RKO (cell line): ENCODE data around the gene RPL36.
"Not testable (repeated sequence)": the region's sequence is repeated elsewhere in the genome, so short reads cannot be mapped to it uniquely, and the experiment has no call there.

Experiments
- DNase-seq: peaks from one replicate; pipeline ENCODE4 v3.0.0-alpha.2; 2016; ENCODE audit warnings: low spot score

RPL36 gene

DNA sequence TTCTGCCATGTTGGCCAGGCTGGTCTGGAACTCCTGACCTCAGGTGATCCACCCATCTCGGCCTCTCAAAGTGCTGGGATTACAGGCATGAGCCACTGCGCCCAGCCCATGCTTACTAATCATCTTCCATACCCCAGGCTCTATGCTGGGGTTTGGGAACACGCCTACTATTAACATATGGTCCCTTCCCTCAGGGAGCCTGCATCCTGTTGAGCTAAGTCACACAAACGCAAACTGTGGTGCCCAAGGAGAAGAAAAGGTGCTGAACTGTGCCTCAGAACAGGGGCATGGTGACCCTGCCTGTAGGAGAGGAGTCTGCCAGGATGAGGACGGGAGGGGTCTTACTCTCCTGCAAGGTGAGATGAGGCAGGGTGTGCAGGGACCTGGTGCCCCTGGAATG, 15.4 kb upstream of the RPL36 start:
- no peak for DNase-seq

DNA sequence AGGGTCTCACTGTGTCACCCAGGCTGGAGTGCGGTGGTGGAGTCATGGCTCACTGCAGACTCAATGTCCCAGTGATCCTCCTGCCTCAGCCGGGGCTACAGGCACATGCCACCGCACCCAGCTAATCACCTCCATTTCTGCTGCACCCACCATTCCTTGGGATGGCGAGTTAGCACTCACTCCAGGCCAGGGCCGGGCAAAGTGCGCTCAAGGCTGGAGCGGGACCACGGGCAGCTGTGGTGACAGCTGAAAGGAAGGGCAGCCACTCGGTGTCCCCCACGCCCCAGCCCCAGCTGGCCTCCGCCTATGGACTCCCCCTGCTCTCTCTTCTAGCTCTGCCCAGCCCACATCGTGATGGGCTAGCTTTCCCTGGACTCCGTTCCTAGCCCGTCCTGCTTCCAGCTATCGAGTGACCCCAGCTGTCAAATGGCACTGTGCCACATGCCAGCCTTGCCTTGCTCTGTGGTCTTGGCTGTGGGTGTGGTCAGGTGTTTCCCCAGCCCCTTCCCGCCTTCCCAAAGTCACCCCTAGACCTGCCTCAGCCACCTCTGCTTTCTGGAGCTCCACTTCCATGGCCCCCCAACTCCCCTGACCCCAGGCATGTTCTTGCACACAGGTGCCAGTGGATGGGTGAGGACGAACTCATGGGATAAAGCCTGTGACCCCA, 13.9 kb upstream of the RPL36 start:
- no peak for DNase-seq

DNA sequence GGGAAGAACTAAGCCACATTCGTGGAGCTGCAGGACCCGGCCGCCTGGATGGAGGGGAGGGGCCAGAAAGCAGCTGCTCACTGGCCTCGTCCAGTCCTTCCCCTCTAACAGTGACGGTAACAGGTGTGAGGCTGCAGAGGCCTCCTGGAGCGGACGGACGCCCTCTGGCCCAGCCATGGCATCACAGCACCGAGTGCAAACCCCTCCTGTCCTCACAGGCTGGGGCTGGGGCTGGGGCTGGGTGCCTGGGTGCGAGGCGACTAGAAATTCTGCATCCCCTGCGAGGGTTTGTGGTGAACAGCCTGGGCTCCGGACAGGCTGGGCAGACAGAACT, 13.4 kb upstream of the RPL36 start:
- no peak for DNase-seq

DNA sequence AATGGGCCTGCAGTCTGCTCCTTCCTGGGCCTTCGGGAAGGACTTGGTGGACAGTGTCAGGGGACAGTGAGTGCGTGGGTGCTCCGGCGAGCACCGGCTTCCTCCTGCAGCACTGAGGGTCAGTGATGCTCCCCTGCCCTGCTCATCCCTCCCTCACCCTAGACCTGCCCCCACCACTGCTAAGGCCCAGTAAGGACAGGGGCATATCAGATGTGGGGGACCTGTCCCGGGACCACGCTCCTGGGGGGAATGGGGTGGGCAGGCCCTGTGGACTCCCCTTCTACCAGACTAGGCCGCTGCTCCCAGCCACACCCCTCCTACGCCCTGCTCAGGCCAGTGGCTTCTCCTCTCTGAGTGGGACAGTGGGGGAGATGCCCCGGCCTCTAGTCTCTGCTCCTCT, 13.0 kb upstream of the RPL36 start:
- no peak for DNase-seq

DNA sequence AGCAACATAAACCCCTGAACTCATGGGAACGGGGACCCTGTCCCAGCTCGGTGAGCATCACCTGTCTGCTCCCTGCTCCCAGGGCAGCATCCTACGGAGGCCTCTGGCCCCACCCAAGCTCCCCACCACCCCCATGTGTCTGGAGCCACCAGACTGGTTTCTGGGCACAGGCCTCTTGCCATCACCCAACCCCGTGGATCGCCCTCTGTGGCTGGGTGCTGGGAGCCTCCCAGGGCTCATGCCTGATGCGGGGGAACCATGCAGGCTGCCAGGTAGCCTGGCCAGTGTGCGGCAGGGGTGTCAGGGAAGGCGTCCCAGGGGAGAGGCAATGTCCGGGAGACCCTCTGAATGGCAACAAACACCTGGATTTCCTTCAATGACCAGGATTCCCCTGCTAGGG, 12.5 kb upstream of the RPL36 start:
- DNase-seq, result no peak

DNA sequence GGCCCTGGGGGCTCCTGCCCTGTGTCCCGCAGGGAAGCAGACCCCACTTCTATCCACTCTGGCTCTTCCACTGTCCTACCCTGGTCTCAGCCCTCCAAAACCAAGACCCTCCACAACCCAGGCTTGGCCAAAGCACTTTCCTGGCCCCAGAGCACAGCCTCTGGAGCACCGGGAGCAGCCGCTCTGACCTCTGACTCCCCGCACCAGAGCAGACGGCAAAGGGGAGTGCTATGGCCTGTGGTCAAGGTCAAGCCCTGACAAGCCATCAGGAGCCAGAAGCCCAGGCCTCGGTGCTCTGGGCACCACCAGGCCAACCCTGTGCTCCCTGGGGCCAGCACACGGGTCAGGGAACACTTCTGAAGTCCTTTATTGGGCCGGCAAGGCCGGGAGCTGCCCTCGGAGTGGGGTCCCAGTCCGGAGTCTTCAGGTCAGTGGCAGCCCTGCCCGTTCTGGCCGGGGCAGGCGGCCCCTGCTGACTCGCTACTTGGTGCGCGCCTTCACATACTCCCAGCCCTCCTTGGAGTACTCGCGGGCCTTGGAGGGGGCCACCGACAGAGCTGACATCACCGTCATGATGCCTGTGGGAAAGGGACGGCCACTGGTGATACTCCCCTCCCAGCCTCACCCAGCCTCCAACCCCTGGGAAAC, 11.9 kb upstream of the RPL36 start:
- no peak for DNase-seq

DNA sequence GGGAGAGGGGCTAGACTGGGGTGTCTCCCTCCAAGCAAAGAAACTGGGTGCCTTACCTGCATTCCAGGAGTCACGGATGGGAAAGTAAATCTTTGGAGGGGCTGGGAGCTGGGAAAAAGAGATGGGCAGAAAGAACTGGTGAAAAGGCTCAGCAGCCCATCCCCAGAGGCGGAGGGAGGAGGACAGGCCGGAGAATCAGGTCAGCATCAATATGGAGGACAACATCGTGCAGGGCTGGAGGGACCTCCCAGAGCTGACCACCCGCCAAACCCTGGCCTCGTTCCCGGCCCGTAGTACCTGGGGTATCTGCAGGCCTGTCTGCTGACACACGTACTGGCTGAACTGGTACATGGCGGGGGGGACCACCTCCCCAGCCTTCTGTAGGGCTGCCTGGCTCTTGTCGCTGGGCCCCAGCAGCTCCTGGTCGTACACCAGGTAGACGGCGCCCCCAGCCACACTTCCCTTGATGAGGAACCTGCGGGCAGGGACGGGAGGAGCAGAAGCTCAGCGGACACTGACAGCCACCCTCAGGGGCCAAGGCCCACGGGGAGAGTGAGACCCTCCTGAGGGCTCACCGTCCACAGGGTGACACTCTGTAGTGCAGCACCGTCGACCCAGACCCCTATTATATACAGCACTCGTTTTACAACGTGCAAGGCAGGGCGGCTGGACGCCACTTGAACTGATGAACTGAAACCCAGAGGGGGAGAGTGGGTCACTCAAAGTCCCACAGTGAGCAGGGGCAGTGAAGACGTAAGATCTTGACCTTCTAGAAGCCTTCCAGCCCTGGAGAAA, 10.6 kb upstream of the RPL36 start:
- no peak for DNase-seq

DNA sequence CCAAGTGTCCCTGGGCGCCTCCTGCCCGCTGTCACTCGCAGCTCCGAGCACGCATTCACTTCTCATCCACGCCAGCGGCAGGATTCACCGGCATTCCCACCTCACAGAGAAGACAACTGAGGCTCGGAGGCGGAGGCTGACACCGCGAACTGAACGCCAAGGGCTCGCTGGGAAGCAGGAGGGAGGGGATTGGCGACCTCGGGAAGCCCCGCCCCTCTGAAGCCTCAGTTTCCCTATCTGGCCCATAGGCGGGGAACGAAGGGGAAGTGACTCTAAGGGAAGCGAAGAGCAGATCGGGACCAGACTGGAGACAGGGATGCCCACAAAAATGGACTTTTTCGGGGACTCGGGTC, 10.0 kb upstream of the RPL36 start:
- DNase-seq, result peak; percentile 47

DNA sequence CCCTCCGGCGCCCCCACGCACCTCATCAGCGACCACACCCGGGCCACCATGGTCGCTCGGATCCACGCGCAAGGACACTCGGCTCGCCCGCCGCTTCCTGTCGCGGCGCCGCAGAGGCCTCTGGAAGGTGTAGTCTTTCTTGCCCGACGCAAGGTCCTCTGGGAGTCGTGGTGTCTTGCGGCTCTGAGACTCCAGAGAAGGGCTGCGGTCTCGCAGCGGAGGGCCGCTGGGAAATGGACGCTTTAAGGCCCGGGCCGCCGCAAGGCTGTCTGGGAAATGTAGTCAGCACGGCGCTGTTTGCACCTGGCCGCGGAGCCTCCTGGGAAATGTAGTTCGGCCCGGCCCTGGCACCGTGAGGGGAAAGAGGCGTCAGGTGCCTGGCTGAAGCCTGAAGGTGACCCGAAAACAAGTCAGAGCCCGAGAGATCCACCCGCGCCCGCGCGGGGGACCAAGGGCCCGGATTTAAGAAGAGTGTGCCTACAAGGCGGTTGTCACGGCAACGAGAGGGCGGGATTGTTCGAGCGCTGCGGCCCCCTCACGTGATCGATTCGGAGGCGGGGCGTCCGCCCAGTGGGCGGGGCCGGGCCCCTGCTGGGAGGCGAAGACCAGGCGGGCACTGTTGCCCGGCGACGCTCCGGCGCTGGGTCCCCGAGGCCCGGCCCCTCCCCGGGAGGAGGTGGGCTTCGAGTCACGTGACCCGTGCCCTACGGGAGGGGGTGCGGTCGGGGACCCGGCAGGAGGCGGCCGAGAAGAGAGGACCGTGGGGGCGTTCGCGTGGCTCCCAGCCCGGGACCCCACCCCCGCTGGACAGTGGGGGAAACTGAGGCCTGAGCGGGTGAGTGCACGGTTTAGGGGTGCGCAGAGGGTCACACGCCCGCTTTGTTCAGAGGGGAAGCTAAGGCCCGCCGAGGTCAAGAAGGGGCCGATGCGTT, 9.4 kb upstream of the RPL36 start, which contains the start of the genes HSD11B1L and MICOS13:
Gene HSD11B1L (plus strand): TSS at position 591 of the 932 bp plus-strand sequence. CDS start 3,806 bp downstream, outside the sequence.
Gene MICOS13 (minus strand): TSS at position 80 of the 932 bp plus-strand sequence. CDS start 30 bp downstream, at position 50.
- DNase-seq, result peak; percentile 98

DNA sequence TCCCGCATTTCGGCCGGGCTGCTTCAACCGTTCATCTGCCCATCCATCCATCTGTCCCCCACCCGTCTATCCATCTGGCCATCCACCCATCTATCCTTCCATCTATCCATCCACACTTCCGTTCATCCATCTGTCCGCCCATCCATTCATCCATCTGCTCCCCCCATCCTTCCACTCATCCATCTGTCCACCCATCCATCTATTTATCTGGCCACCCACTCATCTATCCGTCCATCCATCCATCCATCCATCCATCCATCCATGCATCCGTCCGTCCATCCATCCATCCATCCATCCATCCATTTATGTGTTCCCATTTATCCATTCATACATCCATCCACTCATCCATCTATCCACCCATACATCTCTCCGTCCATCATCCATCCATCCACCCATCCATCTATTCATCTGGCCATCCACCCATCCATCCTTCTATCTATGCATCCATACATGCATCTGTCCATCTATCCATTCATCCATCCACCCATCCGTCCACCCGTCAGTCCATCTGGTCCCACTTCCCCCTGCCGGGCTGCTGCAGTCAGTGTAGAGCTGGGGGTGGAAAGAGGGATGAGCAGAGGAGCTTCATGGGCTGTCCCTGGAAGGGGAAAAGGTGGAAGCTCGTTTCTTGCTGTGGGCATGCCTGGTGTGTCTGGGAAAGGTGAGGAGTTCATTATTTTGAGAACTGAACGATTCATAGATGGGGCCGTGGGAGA, 8.5 kb upstream of the RPL36 start:
- DNase-seq, result no peak

DNA sequence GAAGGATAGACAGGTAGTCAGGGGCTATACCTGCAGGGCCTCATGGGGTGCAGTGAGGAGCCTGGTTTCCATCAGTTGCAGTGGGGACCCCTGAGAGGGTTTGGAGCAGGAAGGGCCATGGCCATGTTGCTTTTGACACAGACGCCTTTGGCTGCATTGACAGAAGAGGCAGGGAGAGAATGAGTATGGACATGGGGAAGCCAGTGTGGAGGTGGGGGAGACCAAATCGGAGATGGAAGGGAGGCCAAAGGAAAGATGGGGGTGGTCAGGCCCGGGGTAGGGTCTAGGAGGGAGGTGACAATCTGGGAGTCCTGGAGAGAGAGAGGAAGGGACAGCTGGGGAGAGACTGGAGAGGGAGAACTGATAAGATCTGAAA, 8.0 kb upstream of the RPL36 start:
- no peak for DNase-seq

DNA sequence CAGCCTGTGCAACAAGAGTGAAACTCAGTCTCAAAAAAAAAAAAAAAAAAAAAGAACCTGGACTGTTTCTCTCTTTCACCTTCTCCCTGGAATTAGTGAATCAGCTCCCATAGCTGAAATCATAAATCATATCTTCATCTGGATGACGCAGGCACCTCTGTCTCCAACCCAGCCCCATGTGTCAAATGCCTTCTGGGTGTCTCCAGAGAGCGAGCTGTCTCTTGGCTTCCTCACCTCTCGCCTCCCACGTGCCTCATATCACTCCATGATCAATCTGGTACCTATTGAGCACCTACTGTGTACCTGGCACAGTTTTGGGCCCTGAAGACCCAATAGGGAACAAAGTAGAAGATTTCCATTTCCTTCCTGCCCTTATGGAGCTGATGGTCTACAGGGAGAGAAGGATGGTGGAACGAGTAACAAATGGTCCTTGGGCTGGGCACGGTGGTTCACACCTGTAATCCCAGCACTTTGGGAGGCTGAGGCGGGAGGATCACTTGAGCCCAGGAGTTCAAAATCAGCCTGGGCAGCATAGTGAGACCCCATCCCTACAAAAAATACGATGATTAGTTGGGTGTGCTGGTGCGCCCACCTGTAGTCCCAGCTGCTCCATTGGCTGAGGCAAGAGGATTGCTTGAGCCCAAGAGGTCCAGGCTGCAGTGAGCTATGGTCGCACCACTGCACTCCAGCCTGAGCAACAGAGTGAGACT, 6.8 kb upstream of the RPL36 start:
- DNase-seq, result no peak

DNA sequence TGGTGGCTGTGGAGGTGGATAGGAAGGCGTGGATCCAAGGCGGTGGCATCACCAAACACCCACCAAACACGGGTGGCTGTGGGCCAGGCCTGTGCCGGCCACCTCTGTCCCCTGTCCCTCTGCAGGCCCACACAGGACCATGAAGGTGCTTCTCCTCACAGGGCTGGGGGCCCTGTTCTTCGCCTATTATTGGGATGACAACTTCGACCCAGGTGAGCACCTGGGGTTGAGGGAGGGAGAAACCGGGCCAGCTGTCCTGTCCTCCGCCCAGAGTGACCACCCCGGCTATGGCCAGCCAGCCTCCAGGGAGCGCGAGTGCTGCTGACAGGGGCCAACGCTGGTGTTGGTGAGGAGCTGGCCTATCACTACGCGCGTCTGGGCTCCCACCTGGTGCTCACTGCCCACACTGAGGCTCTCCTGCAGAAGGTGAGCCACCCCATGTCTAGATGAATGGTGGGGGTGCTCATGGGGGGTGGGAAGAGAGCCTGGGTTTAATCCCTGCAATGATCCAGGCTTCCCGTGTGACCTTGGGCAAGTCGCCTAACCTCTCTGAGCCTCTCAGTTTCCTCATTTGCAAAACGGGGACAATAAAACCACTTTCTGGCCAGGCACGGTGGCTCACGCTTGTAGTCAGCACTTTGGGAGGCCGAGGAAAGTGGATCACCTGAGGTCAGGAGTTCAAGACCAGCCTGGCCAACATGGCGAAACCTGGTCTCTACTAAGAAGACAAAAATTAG, 5.2 kb upstream of the RPL36 start:
- DNase-seq, result no peak

DNA sequence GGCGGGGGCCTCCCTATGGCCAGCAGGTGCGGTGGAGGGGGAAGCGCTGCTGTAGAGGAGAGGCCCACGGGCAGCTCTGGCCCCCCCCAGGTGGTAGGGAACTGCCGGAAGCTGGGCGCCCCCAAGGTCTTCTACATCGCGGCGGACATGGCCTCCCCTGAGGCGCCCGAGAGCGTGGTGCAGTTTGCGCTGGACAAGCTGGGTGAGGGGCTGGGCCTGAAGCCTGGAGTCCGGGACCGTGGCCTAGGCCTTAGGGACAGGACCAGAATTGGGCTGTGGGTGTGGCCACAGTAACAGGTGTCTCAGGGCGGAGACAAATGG, 3.8 kb upstream of the RPL36 start:
- DNase-seq, result no peak

DNA sequence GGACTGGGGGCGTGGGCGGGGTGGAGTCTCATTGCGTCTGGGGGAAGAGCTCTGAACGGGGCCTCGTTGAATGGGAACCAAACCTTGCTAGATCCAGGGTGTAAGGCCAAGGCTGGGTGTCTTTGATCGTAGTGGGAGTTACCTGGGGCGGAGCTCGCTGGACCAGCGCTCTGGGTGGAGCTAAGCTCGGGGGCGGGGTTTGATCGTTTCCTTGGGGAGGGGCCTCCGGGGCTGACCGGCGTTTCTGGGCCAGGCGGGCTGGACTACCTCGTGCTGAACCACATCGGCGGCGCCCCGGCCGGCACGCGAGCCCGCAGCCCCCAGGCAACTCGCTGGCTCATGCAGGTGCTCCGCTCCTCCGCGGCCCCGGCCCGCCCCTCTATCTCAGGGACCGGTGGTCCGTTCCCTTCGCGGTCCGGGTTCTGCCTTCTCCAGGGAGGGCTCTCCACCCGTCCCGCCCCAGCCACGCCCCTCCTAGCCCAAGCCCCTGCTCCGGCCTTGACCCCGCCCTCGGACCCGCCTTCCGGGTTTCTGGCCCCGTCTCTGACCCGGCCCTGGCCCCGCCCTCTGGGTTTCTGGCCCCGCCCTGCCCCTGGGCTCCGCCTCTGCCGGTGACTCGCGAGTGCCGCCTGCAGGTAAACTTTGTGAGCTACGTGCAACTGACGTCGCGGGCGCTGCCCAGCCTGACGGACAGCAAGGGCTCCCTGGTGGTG, 3.3 kb upstream of the RPL36 start:
- DNase-seq, result peak; percentile 89

DNA sequence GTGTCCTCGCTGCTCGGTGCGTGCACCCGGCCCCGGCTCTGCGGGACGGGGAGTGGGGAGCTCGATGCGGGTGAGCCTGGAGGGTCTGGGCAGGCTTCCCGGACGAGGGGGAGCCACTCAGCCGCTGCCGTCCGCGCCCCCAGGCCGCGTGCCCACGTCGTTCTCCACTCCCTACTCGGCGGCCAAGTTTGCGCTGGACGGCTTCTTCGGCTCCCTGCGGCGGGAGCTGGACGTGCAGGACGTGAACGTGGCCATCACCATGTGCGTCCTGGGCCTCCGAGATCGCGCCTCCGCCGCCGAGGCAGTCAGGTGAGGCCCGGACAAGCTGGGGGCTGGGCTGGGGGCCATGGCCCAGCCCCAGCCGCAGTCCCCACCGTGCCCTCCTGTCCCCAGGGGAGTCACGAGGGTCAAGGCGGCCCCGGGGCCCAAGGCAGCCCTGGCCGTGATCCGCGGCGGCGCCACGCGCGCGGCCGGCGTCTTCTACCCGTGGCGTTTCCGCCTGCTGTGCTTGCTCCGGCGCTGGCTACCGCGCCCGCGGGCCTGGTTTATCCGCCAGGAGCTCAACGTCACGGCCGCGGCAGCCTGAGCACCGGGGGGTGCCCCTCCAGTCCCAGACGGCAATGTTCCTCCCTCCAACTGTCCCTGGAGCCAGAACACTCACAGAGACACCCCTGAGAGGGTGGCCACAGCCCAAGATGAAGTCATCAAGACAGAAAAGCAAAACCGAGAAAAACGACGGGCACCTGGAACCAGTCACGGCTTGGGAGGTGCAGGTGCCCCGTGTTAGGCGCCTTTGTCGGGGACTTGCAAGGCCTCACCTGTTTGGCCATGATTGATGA, 2.5 kb upstream of the RPL36 start:
- no peak for DNase-seq

DNA sequence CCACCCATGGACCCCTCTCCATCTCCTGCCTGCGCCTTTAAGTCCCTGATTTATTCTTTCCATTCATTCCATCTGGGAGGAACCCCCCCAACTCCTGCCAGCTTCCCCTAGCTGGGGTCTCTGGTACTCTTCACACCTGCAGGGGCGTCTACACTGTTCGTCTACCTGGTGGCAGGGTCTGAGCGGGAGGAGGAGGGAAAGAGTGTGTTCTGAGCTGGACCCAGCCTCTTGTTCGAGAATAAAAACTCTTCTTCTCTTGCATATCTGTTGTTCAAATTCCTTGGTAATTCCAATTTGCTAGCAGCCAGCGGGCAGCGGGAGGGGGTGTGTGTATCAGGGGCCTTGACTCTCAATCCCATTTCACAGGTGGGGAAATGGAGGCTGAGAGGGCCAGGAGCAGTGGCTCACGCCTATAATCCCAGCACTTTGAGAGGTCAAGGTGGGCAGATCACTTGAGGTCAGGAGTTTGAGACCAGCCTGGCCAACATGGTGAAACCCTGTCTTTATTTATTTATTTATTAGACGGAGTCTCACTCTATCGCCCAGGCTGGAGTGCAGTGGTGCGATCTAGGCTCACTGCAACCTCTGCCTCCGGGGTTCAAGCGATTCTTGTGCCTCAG, 1.7 kb upstream of the RPL36 start:
- not testable (repeated sequence) for DNase-seq
